Measurements from ENCODE around the gene ERAS.

- TF ChIP-seq EZH2 (IDR thresholded peaks at IDR 0.05; ENCODE audit: insufficient read depth, low read length) (no peak), CTCF (IDR thresholded peaks at IDR 0.05; ENCODE audit: insufficient read depth, low read depth, low read length) (no peak)
Observed at GRCh38 chrX:48782216-48782615, 44.1 kb upstream of the ERAS start.
